NCI-H82 (cell line): Measurements from ENCODE around the gene DEAF1.

Source experiments
- DNase-seq: peaks from one replicate; lab custom pipeline; 2025; lab: John Stamatoyannopoulos, UW

The DEAF1 gene

GRCh38 chr11:721741-722345 lies 26.8 kb upstream of the DEAF1 start:
- peak; percentile 45 for DNase-seq

- no peak for DNase-seq
These were observed 26.3 kb upstream of the DEAF1 start for GRCh38 chr11:721247-721740.

GRCh38 chr11:720642-721246 lies 25.7 kb upstream of the DEAF1 start:
- DNase-seq, result peak; percentile 66

GRCh38 chr11:720017-720641 lies 25.1 kb upstream of the DEAF1 start:
- no peak for DNase-seq

GRCh38 chr11:719214-720016 lies 24.4 kb upstream of the DEAF1 start:
- no peak for DNase-seq

GRCh38 chr11:714436-714835 lies 19.4 kb upstream of the DEAF1 start:
- no peak for DNase-seq

- DNase-seq, result no peak
These were observed 14.3 kb upstream of the DEAF1 start for GRCh38 chr11:709109-709997.

GRCh38 chr11:708511-708910 lies 13.5 kb upstream of the DEAF1 start:
- no peak for DNase-seq

- DNase-seq, result no peak
These were observed 12.9 kb upstream of the DEAF1 start for GRCh38 chr11:707817-708420.

GRCh38 chr11:706957-707816 lies 12.2 kb upstream of the DEAF1 start:
- no peak for DNase-seq

GRCh38 chr11:706439-706956 lies 11.5 kb upstream of the DEAF1 start:
- DNase-seq, result no peak

GRCh38 chr11:705646-706438 lies 10.8 kb upstream of the DEAF1 start, which contains the start of gene EPS8L2:
EPS8L2 (plus strand) TSS chr11:706231; CDS start chr11:709408, 3,177 bp downstream.
- no peak for DNase-seq

- DNase-seq, result no peak
These were observed 10.0 kb upstream of the DEAF1 start for GRCh38 chr11:704781-705645.

- no peak for DNase-seq
These were observed 9.2 kb upstream of the DEAF1 start for GRCh38 chr11:704228-704674.

- DNase-seq, result no peak
These were observed 8.5 kb upstream of the DEAF1 start for GRCh38 chr11:703506-703905.

- DNase-seq, result no peak
These were observed 7.7 kb upstream of the DEAF1 start for GRCh38 chr11:702462-703461.
